ENCODE data around the gene ZSWIM1. TPM values are rescaled to one million over a fixed set of nuclear protein-coding genes. Genes with fewer than 3 reads are reported as not detected.
A peak's percentile ranks its signal among the peaks of the same experiment; 100 is the strongest.
"Not testable (repeated sequence)": the region's sequence is repeated elsewhere in the genome, so short reads cannot be mapped to it uniquely, and the experiment has no call there.

Gene ZSWIM1
- total RNA-seq, 1 donor from 2014 or later = 17.3 TPM

GRCh38 chr20:45873409-45874103 is 7.5 kb upstream of the ZSWIM1 start:
- DNase-seq (ENCODE audit: extremely low spot score, unreplicated experiment) = no peak
- Mint-ChIP-seq H3K27me3 (no peaks in the 10 kb centered on the region), H3K4me3 (no peak overlapping the region), H3K27ac (no peak overlapping the region), H3K9me3 (no peaks in the 10 kb centered on the region), H3K4me1 (ENCODE audit: unreplicated experiment) (no peaks in the 10 kb centered on the region), H3K36me3 (no peaks in the 10 kb centered on the region)
- TF ChIP-seq CTCF (conservative IDR thresholded peaks at IDR 0.05) = no peak

- H3K36me3 Mint-ChIP-seq; H3K4me3 Mint-ChIP-seq; H3K9me3 Mint-ChIP-seq; H3K27ac Mint-ChIP-seq; H3K4me1 Mint-ChIP-seq (ENCODE audit: unreplicated experiment); H3K27me3 Mint-ChIP-seq; DNase-seq (ENCODE audit: extremely low spot score, unreplicated experiment): not testable (repeated sequence)
These were observed 6.9 kb upstream of the ZSWIM1 start for GRCh38 chr20:45874104-45874481.

- H3K36me3 Mint-ChIP-seq = no peaks in the 10 kb centered on the region
- H3K27ac Mint-ChIP-seq = no peak overlapping the region
- H3K4me3 Mint-ChIP-seq = no peak overlapping the region
- no peak for TF ChIP-seq CTCF (conservative IDR thresholded peaks at IDR 0.05)
- no peaks in the 10 kb centered on the region for H3K27me3 Mint-ChIP-seq
- H3K9me3 Mint-ChIP-seq = no peaks in the 10 kb centered on the region
- DNase-seq (ENCODE audit: extremely low spot score, unreplicated experiment) = no peak
- H3K4me1 Mint-ChIP-seq (ENCODE audit: unreplicated experiment) = no peaks in the 10 kb centered on the region
These were observed 6.5 kb upstream of the ZSWIM1 start for GRCh38 chr20:45874576-45874975.

- Mint-ChIP-seq H3K4me3 (no peak overlapping the region), H3K4me1 (ENCODE audit: unreplicated experiment) (peaks cover 21% of the 10 kb centered on the region), H3K9me3 (no peaks in the 10 kb centered on the region), H3K27me3 (no peaks in the 10 kb centered on the region), H3K36me3 (peaks cover 8% of the 10 kb centered on the region), H3K27ac (no peak overlapping the region)
- TF ChIP-seq CTCF (conservative IDR thresholded peaks at IDR 0.05) = no peak
- DNase-seq (ENCODE audit: extremely low spot score, unreplicated experiment) = no peak
These were observed 2.8 kb upstream of the ZSWIM1 start for GRCh38 chr20:45878076-45878761.

GRCh38 chr20:45882469-45883099 is 1.6 kb downstream of the ZSWIM1 start:
- Mint-ChIP-seq H3K36me3 (peaks cover 8% of the 10 kb centered on the region), H3K9me3 (no peaks in the 10 kb centered on the region), H3K27me3 (no peaks in the 10 kb centered on the region), H3K4me1 (ENCODE audit: unreplicated experiment) (peaks cover 21% of the 10 kb centered on the region), H3K27ac (no peak overlapping the region), H3K4me3 (peak overlapping the region; percentile 78)
- TF ChIP-seq CTCF (conservative IDR thresholded peaks at IDR 0.05) = no peak
- no peak for DNase-seq (ENCODE audit: extremely low spot score, unreplicated experiment)

GRCh38 chr20:45883100-45883469 is 2.1 kb downstream of the ZSWIM1 start:
- H3K36me3 Mint-ChIP-seq = peaks cover 8% of the 10 kb centered on the region
- H3K4me1 Mint-ChIP-seq (ENCODE audit: unreplicated experiment) = peaks cover 21% of the 10 kb centered on the region
- H3K27me3 Mint-ChIP-seq = no peaks in the 10 kb centered on the region
- no peaks in the 10 kb centered on the region for H3K9me3 Mint-ChIP-seq
- TF ChIP-seq CTCF (conservative IDR thresholded peaks at IDR 0.05) = no peak
- H3K4me3 Mint-ChIP-seq = peak overlapping the region; percentile 61
- no peak for DNase-seq (ENCODE audit: extremely low spot score, unreplicated experiment)
- no peak overlapping the region for H3K27ac Mint-ChIP-seq
